Type B pancreatic cell (in vitro differentiated cells): ENCODE measurements around the gene MXRA7. TPM values are rescaled to one million over a fixed set of nuclear protein-coding genes. Genes with fewer than 3 reads are reported as not detected.

Source experiments
- DNase-seq: peaks from one replicate; pipeline ENCODE4 v3.0.0; 2021; ENCODE audit warnings: mixed read lengths; ENCODE audit not compliant: unreplicated experiment; ENCODE audit errors: extremely low spot score
- H3K27ac Mint-ChIP-seq: 2 replicates; pipeline ENCODE4 v1.8.0; 2021; ENCODE audit warnings: mild to moderate bottlenecking, mixed read lengths
- H3K27me3 Mint-ChIP-seq: 2 replicates; pipeline ENCODE4 v1.8.0; 2021; ENCODE audit warnings: mixed read lengths
- H3K36me3 Mint-ChIP-seq: 2 replicates; pipeline ENCODE4 v1.8.0; 2021; ENCODE audit warnings: mixed read lengths
- H3K4me1 Mint-ChIP-seq: one replicate; pipeline ENCODE4 v1.8.0; 2021; ENCODE audit warnings: mixed read lengths; ENCODE audit not compliant: unreplicated experiment
- H3K4me3 Mint-ChIP-seq: 2 replicates; pipeline ENCODE4 v1.8.0; 2021; ENCODE audit warnings: mild to moderate bottlenecking, mixed read lengths
- H3K9me3 Mint-ChIP-seq: 2 replicates; pipeline ENCODE4 v1.8.0; 2021; ENCODE audit warnings: mixed read lengths
- CTCF ChIP-seq: fragments of 200-600 bp; sonication (generic); conservative IDR thresholded peaks from 2 replicates; pipeline ENCODE4 v1.5.0; 2021; ENCODE audit warnings: antibody characterized with exemption, mild to moderate bottlenecking
- microRNA-seq: library from miRNA; unstranded; fragments of <30 nt; microRNA quantifications from one replicate; pipeline ENCODE4, GENCODE V29; 2020
- total RNA-seq: library from RNA; stranded (reverse); gene quantifications from 2 replicates; pipeline ENCODE4 v1.2.1, GENCODE V29; 2021; ENCODE audit warnings: low replicate concordance

The MXRA7 gene
- total RNA-seq, 1 donor from 2014 or later, result 75.0 TPM

DNA sequence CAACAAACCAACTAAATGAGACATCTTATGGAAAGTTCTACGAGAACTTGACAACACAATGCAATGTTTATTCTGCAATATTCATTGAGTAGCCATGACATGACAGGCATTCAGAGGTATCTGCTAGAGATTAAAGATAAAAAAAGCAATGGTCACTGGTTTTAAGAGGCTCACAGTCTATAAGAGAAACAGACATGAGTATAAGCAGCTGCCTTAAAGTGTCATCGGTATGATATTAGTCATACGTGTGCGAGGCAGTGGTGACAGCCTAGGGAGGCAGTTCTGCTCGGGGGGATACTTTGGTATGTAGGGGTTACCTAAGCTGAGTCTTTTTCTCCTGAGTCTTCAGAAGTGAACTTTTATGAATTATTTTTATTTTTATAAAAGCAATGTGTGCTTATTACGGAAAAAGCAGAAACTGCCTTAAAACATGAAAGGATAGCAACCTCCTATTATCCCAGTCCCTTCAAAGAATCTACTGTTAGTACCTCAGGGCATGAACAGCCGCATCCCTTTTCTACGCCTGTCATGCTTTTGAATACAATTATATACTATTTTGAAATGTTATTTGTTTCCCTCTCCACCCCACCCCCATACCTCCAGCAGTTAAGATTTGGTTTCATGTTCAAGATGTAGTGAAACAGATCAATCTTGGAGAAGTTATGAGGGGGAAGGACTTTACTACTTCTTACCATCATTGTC, 75.0 kb downstream of the MXRA7 start:
- DNase-seq, result no peak
- Mint-ChIP-seq H3K36me3 (no peaks in the 10 kb centered on the region), H3K27ac (peak overlapping the region; percentile 89), H3K4me3 (peak overlapping the region; percentile 59), H3K9me3 (no peaks in the 10 kb centered on the region), H3K27me3 (no peaks in the 10 kb centered on the region), H3K4me1 (peaks cover 64% of the 10 kb centered on the region)
- TF ChIP-seq CTCF, result no peak

DNA sequence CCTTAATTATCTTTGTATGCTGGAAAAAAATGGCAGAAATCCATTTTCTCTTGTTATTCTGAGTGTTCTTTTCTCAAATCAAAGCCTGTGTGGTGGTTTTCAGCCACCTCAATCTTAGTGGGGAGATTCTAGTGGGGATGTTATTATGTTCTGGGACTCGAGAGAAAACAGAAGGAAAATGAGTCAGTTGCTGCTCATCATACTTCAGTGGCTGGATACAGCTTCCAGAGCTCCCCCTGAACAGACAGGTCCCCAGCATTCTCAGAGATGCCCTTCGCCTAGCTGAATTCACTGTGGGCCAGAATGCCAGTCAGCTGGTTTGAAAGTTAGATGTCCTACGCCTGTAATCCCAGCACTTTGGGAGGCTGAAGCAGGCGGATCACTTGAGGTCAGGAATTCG, 75.7 kb downstream of the MXRA7 start:
- Mint-ChIP-seq H3K9me3 (no peaks in the 10 kb centered on the region), H3K4me3 (peak overlapping the region; percentile 21), H3K27me3 (no peaks in the 10 kb centered on the region), H3K27ac (peak overlapping the region; percentile 57), H3K4me1 (peaks cover 60% of the 10 kb centered on the region), H3K36me3 (no peaks in the 10 kb centered on the region)
- no peak for DNase-seq
- TF ChIP-seq CTCF, result no peak

GRCh38 chr17:76633628-76634328, 77.0 kb downstream of the MXRA7 start:
- no peak for TF ChIP-seq CTCF
- Mint-ChIP-seq H3K4me3 (peak overlapping the region; percentile 4), H3K27ac (peak overlapping the region; percentile 24), H3K9me3 (no peaks in the 10 kb centered on the region), H3K27me3 (no peaks in the 10 kb centered on the region), H3K4me1 (peaks cover 56% of the 10 kb centered on the region), H3K36me3 (no peaks in the 10 kb centered on the region)
- no peak for DNase-seq

- Mint-ChIP-seq H3K27me3 (no peaks in the 10 kb centered on the region), H3K4me1 (peaks cover 45% of the 10 kb centered on the region), H3K9me3 (no peaks in the 10 kb centered on the region), H3K27ac (peak overlapping the region; percentile 93), H3K36me3 (no peaks in the 10 kb centered on the region), H3K4me3 (peak overlapping the region; percentile 70)
- no peak for DNase-seq
- TF ChIP-seq CTCF, result no peak
Observed at GRCh38 chr17:76631821-76632565, 78.8 kb downstream of the MXRA7 start.

DNA sequence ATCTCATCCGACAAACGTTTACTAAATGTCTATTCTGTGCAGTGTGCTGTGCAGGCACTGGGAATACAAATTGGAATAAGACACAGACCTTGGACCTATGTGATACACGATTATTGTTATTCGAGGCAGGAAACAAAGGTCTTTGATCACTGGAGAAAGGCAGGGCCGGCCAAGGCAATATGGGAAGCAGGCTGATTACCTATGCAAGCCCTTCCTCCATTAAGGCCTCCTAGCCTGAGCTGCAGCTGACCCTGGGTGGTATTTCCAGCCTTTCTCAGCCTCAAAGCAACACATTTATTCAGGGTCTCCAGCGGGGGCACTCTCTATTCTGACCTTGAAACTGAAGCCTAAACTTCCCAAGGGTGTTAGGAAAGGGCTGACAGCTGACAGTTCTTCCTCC, 80.6 kb downstream of the MXRA7 start:
- H3K4me1 Mint-ChIP-seq, result peaks cover 35% of the 10 kb centered on the region
- TF ChIP-seq CTCF, result no peak
- H3K27me3 Mint-ChIP-seq, result no peaks in the 10 kb centered on the region
- no peak for DNase-seq
- H3K4me3 Mint-ChIP-seq, result no peak overlapping the region
- H3K27ac Mint-ChIP-seq, result peak overlapping the region; percentile 30
- H3K9me3 Mint-ChIP-seq, result no peaks in the 10 kb centered on the region
- no peaks in the 10 kb centered on the region for H3K36me3 Mint-ChIP-seq

Small RNA genes lying within 50 kb of the gene (microRNA-seq; reads per million reads assigned to microRNA genes)
- gene MIR636, result 1.7 reads per million

Other genes with a start within 250 kb of the MXRA7 start
- not detected in 2 replicates for gene AANAT, start 243.4 kb downstream of the MXRA7 start, total RNA-seq
- 12.3 and 17.2 TPM in 2 replicates for gene RHBDF2, start 209.5 kb downstream of the MXRA7 start, total RNA-seq
- gene CYGB, start 173.3 kb downstream of the MXRA7 start, total RNA-seq, result 2.5 and 10.0 TPM in 2 replicates
- gene PRCD, start 170.9 kb downstream of the MXRA7 start, total RNA-seq, result 0.33 and 3.3 TPM in 2 replicates
- gene ST6GALNAC2, start 125.1 kb downstream of the MXRA7 start, total RNA-seq, result 4.3 and 10.4 TPM in 2 replicates
- 10.3 and 17.3 TPM in 2 replicates for gene ST6GALNAC1, start 67.2 kb downstream of the MXRA7 start, total RNA-seq
- 23.6 and 35.4 TPM in 2 replicates for gene JMJD6, start 15.6 kb upstream of the MXRA7 start, total RNA-seq
- gene METTL23, start 15.9 kb upstream of the MXRA7 start, total RNA-seq, result 27.5 and 28.2 TPM in 2 replicates
- 198 and 273 TPM in 2 replicates for gene SRSF2, start 26.4 kb upstream of the MXRA7 start, total RNA-seq
- gene MFSD11, start 27.2 kb upstream of the MXRA7 start, total RNA-seq, result 29.0 and 33.9 TPM in 2 replicates
- 3.0 and 15.9 TPM in 2 replicates for gene MGAT5B, start 157.4 kb upstream of the MXRA7 start, total RNA-seq